HCT116 (cell line): ENCODE results near the gene C19orf38.

Experiments
- CTCF ChIP-seq, 3 experiments: fragments of 200-600 bp in 1 of 3; sonication (generic) in 1 of 3; IDR thresholded peaks in 2 of 3; conservative IDR thresholded peaks in 1 of 3; 2 replicates each; pipeline ENCODE4 v1.5.1; 2012 to 2017; ENCODE audit warnings: low read depth in 2 of 3, low read length in 2 of 3, antibody characterized with exemption in 1 of 3, borderline replicate concordance in 1 of 3, control low read depth in 1 of 3, mild to moderate bottlenecking in 1 of 3, mixed read lengths in 1 of 3, mixed run types in 1 of 3, moderate library complexity in 1 of 3; ENCODE audit not compliant: insufficient read depth in 1 of 3
- EZH2phosphoT487 ChIP-seq: fragments of 200-600 bp; IDR thresholded peaks from 2 replicates; pipeline ENCODE4 v1.6.1; 2018; ENCODE audit warnings: antibody characterized with exemption, borderline replicate concordance
- MAX ChIP-seq: IDR thresholded peaks from 2 replicates; pipeline ENCODE4 v1.6.1; 2012
- POLR2A ChIP-seq: IDR thresholded peaks from 2 replicates; pipeline ENCODE4 v1.7.0; 2011; ENCODE audit warnings: borderline replicate concordance; ENCODE audit not compliant: insufficient read depth, insufficient read length; ENCODE audit errors: extremely low read depth
- RAD21 ChIP-seq: IDR thresholded peaks from 2 replicates; pipeline ENCODE4 v1.6.1; 2012; ENCODE audit warnings: low read depth, mild to moderate bottlenecking
- REST ChIP-seq: IDR thresholded peaks from 2 replicates; pipeline ENCODE4 v1.6.1; 2012; ENCODE audit warnings: low read depth
- SIN3A ChIP-seq: IDR thresholded peaks from 2 replicates; pipeline ENCODE4 v1.6.1; 2012; ENCODE audit warnings: low read depth
- ZBTB33 ChIP-seq: IDR thresholded peaks from 2 replicates; pipeline ENCODE4 v1.6.1; 2011; ENCODE audit warnings: mild to moderate bottlenecking, low read length, moderate library complexity; ENCODE audit not compliant: insufficient replicate concordance; ENCODE audit errors: extremely low read depth

- peak in 2 of 3 experiments; percentile 25 to 35; a peak in 2 of 6 replicates for TF ChIP-seq CTCF (IDR thresholded peaks at IDR 0.05 in 2 of 3, conservative IDR thresholded peaks at IDR 0.05 in 1 of 3; ENCODE audit: borderline replicate concordance in 1 of 3, insufficient read depth in 1 of 3, low read depth in 2 of 3, low read length in 2 of 3)
- TF ChIP-seq EZH2phosphoT487 = no peak
- TF ChIP-seq RAD21 = no peak
- TF ChIP-seq MAX = no peak
- no peak for TF ChIP-seq REST
- TF ChIP-seq ZBTB33 = no peak
- TF ChIP-seq SIN3A = no peak
- no peak for TF ChIP-seq POLR2A
Measured at GRCh38 chr19:10895920-10896319, 47.7 kb downstream of the C19orf38 start.
